Smooth muscle cell of the pulmonary artery (primary cell): Measurements from ENCODE around the gene MLF1. TPM values are rescaled to one million over a fixed set of nuclear protein-coding genes. Genes with fewer than 3 reads are reported as not detected.

ENCODE experiments used
- total RNA-seq: library from RNA; depleted of rRNA; stranded (reverse); fragments of >200 nt; gene quantifications from 2 replicates; pipeline ENCODE4 v1.2.3, GENCODE V29; 2014

The MLF1 gene
- 8.5 and 9.6 TPM in 2 replicates for total RNA-seq

DNA sequence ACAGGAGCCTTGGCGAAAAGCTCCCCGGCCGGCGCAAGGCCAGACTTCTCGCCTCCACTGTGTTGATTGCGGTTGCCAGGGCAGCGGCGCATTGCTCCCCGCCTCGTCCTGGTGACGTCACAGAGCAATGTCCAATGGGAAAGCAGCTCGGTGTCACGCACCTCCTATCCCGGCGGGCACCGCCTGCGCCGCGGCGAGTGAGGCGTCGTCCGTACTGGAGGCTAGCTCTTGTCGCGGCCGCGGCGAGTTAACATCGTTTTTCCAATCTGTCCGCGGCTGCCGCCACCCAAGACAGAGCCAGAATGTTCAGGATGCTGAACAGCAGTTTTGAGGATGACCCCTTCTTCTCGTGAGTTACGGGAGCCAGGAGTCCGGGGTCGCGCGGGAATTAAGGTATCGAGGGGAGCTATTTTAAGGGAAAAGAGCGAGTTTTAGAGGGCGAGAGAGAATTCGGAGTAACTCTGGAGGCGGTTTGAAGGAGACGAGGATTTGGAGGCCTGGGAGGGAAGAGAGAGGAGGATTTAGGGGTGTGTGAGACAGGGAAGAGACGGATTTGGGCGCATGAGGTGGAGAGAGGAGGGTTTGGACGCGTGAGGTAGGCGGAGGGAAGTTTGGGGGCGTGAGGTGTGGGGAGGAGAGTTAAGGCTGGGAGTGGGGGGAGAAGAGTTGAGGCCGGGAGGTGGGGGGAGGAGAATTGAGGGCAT, at the start of gene MLF1:
Gene MLF1 (plus strand): TSS at position 196 of the 704 bp plus-strand sequence. CDS start 107 bp downstream, at position 303.

DNA sequence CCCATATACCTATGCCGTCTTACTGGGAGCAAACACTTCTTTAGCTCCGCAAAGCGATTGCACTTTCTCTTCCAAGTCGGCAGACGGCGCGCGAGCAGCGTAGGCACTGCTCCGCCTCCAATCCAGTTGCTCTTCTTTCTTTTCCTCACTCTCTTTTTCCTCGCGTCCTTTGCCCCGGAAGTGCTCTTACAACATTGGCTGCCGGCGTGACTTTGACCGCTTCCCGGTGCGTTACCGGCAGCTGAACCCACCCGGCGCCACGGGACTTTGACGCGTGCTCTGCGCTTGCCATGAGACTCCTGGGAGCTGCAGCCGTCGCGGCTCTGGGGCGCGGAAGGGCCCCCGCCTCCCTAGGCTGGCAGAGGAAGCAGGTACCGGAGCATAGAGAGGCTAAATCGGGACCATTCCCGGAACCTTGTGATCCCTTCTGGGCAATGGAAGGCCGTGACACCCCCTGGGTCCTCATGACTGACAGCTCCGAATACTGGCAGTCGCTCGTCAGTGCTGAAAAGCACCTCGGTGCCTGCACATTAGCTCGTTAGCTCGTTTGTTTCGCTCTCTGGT, 73.4 kb downstream of the MLF1 start, which contains the start of gene GFM1:
Gene GFM1 (plus strand): TSS at position 183 of the 564 bp plus-strand sequence. CDS start 108 bp downstream, at position 291.

Other genes starting within 250 kb of the MLF1 start
- 38.4 and 46.0 TPM in 2 replicates for gene GFM1, start 73.3 kb downstream of the MLF1 start, total RNA-seq
- 52.5 and 56.0 TPM in 2 replicates for gene LXN, start 101.5 kb downstream of the MLF1 start, total RNA-seq
- gene RARRES1, start 161.3 kb downstream of the MLF1 start, total RNA-seq, result 8.0 and 10.9 TPM in 2 replicates
- gene MFSD1, start 230.9 kb downstream of the MLF1 start, total RNA-seq, result 115 and 127 TPM in 2 replicates